Measurements from ENCODE around the gene USP47.

DNA sequence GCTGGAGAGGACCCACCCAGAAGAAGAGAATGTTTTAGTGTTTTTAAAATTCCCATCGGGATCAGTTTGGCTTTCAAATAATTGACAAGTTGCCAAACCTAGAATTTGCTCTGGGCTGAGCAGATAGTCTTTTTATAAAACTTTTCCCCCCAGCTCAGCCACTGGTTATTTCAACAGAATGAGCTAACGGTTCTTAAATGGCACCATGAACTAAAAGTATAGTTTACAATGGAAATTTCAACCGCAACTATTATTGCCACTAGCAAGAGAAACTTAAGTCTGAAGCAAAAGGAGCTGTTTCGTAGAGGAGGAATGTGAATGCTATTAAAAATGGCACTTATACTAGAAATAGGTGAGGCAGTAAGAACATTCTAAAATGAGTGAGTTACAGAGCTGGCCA is 163.3 kb downstream of the USP47 start:
- TF ChIP-seq, protein P1, sequence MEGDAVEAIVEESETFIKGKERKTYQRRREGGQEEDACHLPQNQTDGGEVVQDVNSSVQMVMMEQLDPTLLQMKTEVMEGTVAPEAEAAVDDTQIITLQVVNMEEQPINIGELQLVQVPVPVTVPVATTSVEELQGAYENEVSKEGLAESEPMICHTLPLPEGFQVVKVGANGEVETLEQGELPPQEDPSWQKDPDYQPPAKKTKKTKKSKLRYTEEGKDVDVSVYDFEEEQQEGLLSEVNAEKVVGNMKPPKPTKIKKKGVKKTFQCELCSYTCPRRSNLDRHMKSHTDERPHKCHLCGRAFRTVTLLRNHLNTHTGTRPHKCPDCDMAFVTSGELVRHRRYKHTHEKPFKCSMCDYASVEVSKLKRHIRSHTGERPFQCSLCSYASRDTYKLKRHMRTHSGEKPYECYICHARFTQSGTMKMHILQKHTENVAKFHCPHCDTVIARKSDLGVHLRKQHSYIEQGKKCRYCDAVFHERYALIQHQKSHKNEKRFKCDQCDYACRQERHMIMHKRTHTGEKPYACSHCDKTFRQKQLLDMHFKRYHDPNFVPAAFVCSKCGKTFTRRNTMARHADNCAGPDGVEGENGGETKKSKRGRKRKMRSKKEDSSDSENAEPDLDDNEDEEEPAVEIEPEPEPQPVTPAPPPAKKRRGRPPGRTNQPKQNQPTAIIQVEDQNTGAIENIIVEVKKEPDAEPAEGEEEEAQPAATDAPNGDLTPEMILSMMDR (IDR thresholded peaks at IDR 0.05), result no peak
- no peak for TF ChIP-seq POLR2A (IDR thresholded peaks at IDR 0.05)
- no peak for TF ChIP-seq POLR2AphosphoS5 (IDR thresholded peaks at IDR 0.05)
